ENCODE data around the gene AAK1. TPM values are rescaled to one million over a fixed set of nuclear protein-coding genes. Genes with fewer than 3 reads are reported as not detected.

AAK1 gene
- total and polyA plus RNA-seq, 2 of the 13 experiments (the other 11 are each of a cell fraction or from before 2014, with no cell fraction given), result 9.8 to 10.3 TPM

DNA sequence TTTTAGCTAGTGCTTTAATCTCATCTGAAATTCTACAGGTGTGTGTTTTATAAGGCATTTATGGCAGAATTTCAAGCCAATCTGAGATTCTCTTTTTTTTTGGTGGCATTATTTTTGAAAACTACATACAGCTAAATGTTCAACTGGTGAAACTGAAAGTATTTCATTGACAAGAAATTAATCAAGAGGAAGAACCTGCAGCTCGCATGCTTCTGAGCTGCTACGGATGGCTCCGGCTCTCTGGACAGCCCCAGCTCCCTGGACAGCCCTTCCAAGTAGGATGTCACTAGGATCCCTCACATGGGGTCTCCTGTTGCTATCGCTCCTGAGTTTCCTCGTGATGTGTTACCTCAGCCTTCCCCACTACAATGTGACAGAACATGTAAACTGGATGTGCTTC is 46.4 kb downstream of the AAK1 start:
- intact Hi-C loops (cut with micrococcal nuclease; ENCODE audit: unreplicated experiment) (no loop called here), in situ Hi-C loops (cut with HindIII; ENCODE audit: extremely low pct_ligation_motif_present, low pct_unique_long_range_greater_than_20kb) (no loop called here)
- ATAC-seq (no peak), FAIRE-seq (no peak), DNase-seq (ENCODE audit: low spot score) (no peak)
- Histone ChIP-seq H3K4me1 (ENCODE audit: insufficient read depth, low read length) (no peaks in the 10 kb centered on the region), H3K27me3 (ENCODE audit: control insufficient read depth in 1 of 2, insufficient read depth in 2 of 2, low read length in 2 of 2) (no peaks in the 10 kb centered on the region), H3K27ac (ENCODE audit: extremely low read length, insufficient read depth, low read length) (no peak overlapping the region), H3K79me2 (ENCODE audit: insufficient read depth, low read length) (peaks cover 2% of the 10 kb centered on the region), H3K9ac (ENCODE audit: insufficient read depth, low read depth, low read length) (no peak overlapping the region), H4K20me1 (ENCODE audit: insufficient read depth, low read length) (no peaks in the 10 kb centered on the region), H3K36me3 (replicated peaks in 1 of 2; ENCODE audit: control insufficient read depth in 1 of 2, insufficient read depth in 2 of 2, low read length in 2 of 2) (no peaks in the 10 kb centered on the region), H3K4me2 (ENCODE audit: low read depth, low read length) (no peak overlapping the region), H3K4me3 (replicated peaks in 1 of 3; ENCODE audit: insufficient read depth in 1 of 3, low read depth in 2 of 3, low read length in 3 of 3) (no peak overlapping the region), H3K9me3 (ENCODE audit: low read length) (no peaks in the 10 kb centered on the region), H2AFZ (ENCODE audit: low read length) (no peak overlapping the region)
- POLR2A ChIA-PET, result no interaction called here
- TF ChIP-seq ZSCAN31 (CRISPR knock-in tag; IDR thresholded peaks at IDR 0.05; ENCODE audit: low read depth) (no peak), KDM5B (CRISPR knock-in tag; IDR thresholded peaks at IDR 0.05; ENCODE audit: borderline replicate concordance) (no peak), NFKBIZ (CRISPR knock-in tag; IDR thresholded peaks at IDR 0.05) (no peak), ZNF816 (CRISPR knock-in tag; IDR thresholded peaks at IDR 0.05; ENCODE audit: borderline replicate concordance) (no peak), DMAP1 (CRISPR knock-in tag; IDR thresholded peaks at IDR 0.05) (no peak), KDM1A (CRISPR knock-in tag; IDR thresholded peaks at IDR 0.05) (no peak), ELF3 (CRISPR knock-in tag; IDR thresholded peaks at IDR 0.05) (no peak), ZNF121 (CRISPR knock-in tag; IDR thresholded peaks at IDR 0.05) (no peak), TSC22D2 (CRISPR knock-in tag; IDR thresholded peaks at IDR 0.05; ENCODE audit: borderline replicate concordance) (no peak), ZNF546 (CRISPR knock-in tag; conservative IDR thresholded peaks at IDR 0.05) (no peak), ATF7-NPFF (CRISPR knock-in tag; IDR thresholded peaks at IDR 0.05; ENCODE audit: low read depth) (no peak), ZSCAN20 (CRISPR knock-in tag; IDR thresholded peaks at IDR 0.05; ENCODE audit: borderline replicate concordance) (no peak), GTF3A (CRISPR knock-in tag; conservative IDR thresholded peaks at IDR 0.05) (no peak), MTA3 (CRISPR knock-in tag; IDR thresholded peaks at IDR 0.05) (no peak), MTF2 (CRISPR knock-in tag; IDR thresholded peaks at IDR 0.05; ENCODE audit: borderline replicate concordance) (no peak)
- TF ChIP-seq, protein P1, sequence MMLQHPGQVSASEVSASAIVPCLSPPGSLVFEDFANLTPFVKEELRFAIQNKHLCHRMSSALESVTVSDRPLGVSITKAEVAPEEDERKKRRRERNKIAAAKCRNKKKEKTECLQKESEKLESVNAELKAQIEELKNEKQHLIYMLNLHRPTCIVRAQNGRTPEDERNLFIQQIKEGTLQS (CRISPR knock-in tag; IDR thresholded peaks at IDR 0.05), result no peak
- TF ChIP-seq, protein P2, sequence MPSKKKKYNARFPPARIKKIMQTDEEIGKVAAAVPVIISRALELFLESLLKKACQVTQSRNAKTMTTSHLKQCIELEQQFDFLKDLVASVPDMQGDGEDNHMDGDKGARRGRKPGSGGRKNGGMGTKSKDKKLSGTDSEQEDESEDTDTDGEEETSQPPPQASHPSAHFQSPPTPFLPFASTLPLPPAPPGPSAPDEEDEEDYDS (CRISPR knock-in tag; IDR thresholded peaks at IDR 0.05), result no peak
- TF ChIP-seq, protein P3, sequence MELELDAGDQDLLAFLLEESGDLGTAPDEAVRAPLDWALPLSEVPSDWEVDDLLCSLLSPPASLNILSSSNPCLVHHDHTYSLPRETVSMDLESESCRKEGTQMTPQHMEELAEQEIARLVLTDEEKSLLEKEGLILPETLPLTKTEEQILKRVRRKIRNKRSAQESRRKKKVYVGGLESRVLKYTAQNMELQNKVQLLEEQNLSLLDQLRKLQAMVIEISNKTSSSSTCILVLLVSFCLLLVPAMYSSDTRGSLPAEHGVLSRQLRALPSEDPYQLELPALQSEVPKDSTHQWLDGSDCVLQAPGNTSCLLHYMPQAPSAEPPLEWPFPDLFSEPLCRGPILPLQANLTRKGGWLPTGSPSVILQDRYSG (CRISPR knock-in tag; IDR thresholded peaks at IDR 0.05), result no peak
- WGBS (ENCODE audit: low lambda C conversion rate), result 98% methylated on average over 5 of the region's 5 CpGs
- no TSS peak for BruUV-seq (replicated peaks)
- CTCF ChIA-PET (ENCODE audit: low intra/inter-chr PET ratio, low total read pairs), result no interaction called here
